ENCODE measurements around the gene SLC25A10.
A peak's percentile ranks its signal among the peaks of the same experiment; 100 is the strongest.
"Not testable (repeated sequence)": the region's sequence is repeated elsewhere in the genome, so short reads cannot be mapped to it uniquely, and the experiment has no call there.

SLC25A10 gene, protein sequence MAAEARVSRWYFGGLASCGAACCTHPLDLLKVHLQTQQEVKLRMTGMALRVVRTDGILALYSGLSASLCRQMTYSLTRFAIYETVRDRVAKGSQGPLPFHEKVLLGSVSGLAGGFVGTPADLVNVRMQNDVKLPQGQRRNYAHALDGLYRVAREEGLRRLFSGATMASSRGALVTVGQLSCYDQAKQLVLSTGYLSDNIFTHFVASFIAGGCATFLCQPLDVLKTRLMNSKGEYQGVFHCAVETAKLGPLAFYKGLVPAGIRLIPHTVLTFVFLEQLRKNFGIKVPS

DNA sequence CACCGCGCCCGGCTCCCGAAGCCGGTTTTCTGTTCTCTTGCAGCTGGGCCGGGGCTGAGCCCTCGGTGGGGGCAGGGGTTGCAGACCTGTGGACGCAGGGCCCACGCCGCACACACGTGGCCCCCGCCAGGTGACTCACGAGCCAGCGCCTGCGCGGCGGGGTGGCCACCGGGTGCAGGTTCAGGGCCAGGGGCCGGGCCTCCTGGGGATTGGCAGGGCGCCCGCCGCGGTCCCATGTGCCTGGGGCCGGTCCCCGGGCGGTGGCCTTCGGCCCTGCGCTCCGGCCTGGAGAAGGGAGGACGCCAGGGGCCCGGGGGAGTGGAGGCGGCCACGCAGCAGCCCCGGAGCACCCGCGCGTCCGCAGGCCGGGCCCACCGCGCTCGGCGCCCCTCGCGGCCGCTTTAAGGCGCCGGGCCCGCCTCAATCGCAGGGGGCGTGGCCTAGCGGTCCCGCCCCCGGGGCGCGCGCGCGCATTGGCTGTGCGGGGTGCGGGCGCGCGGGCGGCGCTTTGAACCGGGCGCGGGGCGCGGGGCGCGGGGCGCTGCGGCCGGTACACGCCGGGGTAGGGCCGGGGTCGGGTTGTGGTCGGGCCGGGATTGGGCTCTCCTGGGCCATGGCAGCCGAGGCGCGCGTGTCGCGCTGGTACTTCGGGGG lies at the start of gene SLC25A10:
TSS of gene SLC25A10 (plus strand) at position 471 of the 654 bp plus-strand sequence. CDS start at position 614, 143 bp downstream.
- peak; percentile 65 for DNase-seq

DNA sequence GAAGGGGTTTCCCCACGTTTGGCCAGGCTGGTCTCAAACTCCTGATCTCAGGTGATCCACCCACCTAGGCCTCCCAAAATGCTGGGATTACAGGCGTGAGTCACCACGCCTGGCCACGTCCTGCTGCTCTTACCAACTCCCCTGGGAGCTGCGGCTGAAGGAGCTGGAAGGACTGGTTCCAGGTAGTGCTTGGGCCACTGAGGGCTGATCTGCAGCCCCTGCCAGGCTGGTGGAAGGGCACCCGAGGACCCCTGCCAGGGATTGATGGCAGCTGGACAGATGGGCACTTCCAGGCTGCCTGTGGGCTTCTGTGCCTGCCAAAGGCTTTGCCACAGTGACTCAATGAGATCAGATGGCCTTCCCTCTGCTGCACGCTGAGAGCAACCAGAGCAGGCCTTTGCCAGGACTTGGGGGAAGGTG lies 48.0 kb upstream of the SLC25A10 start:
- DNase-seq, result no peak

DNA sequence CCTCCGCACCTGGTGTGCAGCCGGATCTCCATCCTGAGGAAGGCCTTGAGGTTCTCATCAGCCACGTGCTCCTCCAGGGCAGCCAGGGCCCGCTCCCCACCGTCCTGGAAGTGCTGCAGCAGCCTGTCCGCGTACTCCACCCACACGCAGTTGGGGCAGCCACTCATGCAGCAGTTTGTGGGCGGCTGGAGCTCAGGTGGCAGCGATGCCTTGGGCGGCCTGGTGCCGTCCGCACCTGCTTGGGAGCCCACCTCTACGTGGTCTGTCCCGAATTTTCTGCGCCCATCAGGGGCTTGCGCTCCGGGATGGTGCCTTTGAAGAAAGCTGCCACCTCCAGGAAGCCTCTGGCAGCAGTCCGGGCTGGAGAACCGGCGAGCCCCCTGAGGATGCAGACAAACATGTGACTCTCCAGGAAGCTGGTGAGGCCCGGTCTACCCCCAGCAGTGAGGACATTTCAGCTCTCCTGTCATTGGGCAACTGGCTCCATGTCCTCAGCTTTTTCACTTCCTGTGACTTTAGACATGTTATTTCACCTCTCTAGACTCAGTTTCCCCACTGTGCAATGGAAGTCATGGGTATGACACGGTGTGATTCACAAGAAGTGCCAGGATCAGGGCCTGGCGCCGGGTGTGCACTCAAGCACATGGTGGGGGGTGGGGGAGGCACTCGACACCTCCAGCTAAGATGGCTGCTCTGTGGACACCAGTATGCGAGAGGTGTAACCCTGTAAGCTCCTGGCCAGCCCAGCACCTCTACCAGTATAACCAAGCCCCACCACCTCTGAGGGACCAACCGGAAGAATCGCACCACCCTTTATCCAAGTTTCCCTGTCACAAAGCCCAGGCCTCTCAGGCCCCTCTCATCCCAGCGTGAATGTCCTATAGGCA lies 46.6 kb upstream of the SLC25A10 start:
- peak; percentile 48 for DNase-seq

DNA sequence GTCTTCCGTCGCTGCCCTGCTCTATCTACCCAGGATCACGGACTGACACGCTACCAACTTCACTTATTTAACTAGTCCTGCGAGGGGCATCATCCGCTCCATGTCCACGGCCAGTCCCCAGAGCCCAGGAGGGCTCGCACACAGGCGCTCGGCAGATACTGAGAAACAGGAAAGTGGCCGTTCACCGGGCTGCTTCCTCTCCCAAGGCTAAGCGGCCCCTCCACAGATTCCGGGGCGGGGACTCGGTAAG lies 46.1 kb upstream of the SLC25A10 start:
- DNase-seq, result no peak

DNA sequence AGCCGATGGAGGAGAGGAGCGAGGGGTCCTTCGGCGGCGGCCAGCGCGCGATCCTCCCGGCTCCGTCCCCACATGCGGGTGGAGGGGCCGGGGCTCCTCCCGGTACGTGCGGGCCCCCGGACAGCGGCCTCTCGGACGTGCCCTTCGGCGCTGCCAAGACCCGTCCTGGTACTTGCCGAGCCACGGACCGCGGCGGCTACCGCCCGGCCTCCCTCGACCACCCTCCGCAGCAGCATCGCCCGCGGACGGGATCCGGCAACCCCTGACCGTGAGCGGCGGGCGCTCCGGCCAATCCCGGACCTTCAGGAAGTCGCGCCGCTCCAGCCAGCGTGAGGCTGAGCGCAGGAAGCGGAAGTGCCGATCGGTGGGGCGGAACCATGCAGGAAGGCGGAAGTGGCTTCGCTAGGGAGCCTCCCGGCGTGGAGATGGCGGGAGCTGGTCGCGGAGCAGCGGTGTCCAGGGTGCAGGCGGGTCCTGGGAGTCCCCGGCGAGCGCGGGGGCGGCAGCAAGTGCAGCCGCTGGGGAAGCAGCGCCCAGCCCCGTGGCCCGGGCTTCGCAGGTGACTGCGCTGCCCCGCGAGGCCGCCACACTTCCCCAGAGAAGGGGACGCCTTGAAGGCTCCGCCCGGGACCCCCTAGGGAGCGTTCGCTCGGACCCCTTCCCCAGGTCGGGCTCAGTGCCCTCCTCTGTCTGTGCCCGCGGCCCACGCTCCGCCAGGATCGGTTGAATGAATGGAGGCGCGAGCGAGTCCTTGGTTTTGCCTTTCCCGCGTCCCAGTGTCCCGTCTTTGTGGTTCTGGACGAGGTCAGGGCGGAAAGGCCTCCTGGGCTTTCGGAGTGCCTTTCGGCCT lies 45.5 kb upstream of the SLC25A10 start, which contains the start of the genes CCDC137 and OXLD1:
TSS of gene CCDC137 (plus strand) at position 396 of the 850 bp plus-strand sequence. CDS start at position 426, 30 bp downstream.
TSS of gene OXLD1 (minus strand) at position 264 of the 850 bp plus-strand sequence. CDS start at position 236, 28 bp downstream.
- DNase-seq, result peak; percentile 89

DNA sequence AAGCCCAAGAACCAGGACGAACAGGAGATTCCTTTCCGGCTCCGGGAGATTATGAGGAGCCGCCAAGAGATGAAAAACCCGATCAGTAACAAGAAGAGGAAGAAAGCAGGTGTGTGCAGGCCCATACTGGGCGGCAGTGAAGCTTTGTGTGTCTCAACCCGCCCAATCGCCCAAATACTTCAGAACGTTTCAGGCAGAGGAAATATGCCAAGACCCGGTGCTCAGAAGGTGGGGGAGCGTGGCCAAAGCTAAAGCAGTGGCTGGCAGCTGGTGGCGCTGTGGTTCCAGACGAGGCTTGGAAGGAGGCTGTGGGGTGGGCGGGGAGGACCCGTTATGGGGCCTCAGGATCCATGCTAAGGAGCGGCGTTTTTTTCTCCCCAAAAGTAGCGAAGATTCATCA lies 44.3 kb upstream of the SLC25A10 start:
- DNase-seq, result no peak

DNA sequence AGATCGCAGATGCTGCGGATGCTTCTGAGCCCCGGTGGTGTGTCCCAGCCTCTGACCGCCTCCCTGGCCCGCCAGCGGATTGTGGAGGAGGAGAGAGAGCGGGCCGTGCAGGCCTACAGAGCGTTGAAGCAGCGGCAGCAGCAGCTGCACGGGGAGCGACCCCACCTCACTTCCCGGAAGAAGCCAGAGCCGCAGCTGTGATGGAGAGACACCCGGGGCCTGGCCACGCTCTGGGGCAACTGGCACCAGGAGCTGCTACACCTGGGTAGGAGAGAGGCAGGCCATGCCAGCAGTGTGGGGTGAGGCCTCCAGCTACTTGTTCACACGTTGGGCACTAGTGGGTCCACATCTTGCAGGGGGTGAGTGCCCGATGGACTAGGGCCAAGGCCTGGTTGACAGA lies 39.6 kb upstream of the SLC25A10 start:
- no peak for DNase-seq

DNA sequence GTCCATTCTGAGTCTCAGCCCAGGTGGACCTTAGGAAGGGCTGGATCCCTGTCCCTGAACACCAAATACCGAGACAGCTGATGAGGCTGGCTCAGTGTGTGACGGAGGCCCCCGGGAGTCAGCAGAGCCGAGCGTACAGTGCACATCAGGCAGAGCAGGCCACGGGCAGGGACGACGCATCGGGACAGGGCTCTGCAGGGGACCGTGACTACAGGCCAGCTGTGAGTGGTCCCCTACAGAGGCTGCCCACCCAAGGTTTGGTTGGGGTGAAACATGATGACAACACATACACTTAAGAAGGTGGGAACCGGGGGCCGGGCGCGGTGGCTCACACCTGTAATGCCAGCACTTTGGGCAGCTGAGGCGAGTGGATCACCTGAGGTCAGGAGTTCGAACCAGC lies 39.1 kb upstream of the SLC25A10 start:
- DNase-seq, result no peak

DNA sequence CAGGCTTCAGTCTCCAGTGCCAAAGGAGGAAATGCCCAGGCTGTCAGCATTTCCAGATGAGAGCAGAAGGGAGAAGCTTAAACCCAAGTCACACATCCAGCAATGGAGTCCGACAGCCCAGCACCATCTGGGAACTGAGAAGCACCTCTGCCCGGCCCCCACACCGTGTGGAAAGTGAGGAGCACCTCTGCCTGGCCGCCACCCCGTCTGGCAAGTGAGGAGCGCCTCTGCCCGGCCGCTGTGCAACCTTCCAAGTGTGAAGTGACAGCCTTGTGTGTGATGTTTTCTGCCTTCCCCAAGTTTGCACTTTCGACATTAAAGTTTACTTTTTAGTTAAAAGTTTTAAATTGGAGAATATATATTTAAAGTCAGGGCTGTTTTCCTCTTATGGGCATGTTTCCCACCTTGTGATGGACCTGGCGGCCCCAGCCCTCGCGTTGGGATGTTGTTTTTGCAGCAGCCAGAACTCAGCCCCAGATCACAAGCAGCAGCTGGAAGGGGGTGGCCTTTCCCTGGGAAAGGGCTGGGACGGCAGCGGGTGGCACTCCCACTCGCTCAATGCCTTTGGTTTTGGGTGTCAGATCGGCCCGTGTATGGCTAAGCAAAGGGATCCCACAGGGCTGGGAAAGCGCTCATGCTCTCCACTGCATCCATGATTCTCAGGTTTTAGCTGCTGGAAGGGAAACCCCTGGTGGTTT lies 38.4 kb upstream of the SLC25A10 start:
- DNase-seq, result no peak

DNA sequence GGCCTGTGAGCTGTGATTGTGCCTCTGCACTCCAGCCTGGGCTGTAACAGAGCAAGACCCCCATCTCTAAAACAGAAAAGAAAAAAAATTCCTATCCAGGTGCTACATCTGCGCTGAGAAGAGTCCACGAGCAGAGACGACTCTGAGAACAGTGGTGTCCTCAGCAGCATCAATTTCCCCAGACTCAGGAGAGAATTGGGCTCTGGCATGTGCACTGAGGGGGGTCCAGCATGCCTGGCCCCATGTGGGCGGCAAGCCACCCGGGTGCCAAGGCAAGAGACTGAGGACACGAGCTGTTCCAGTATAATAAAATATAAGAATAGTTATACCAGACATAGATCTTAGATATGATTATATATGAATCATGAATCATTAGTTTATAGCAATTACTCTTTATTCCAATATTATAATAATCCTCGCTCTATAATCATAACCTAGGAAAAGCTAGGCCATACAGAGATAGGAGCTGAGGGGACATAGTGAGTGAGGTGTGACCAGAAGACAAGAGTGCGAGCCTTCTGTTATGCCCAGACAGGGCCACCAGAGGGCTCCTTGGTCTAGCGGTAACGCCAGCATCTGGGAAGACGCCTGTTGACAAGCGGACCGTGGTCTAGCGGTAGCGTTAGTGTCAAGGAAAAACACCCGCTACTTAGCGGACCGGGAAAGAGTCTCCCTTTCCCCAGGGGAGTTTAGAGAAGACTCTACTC lies 36.4 kb upstream of the SLC25A10 start:
- not testable (repeated sequence) for DNase-seq

DNA sequence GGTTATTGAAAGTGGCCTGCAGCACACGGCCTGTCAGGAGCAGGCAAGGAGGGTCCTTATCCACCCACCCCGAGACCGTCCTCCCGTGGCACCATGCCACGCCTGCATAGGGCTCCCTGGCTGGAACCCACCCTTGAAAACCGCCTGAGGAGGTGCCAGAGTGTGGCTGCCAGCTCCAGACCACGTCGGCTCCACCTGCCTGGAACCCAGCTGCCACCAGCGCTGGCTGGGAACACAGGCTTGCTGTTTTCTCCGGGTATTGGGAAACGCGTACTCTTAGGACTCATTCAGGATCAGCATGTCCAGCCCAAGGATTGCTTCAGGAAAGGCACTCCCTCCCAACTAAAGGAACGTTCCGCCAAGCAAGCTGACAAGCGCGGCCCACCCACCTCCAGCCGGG lies 35.2 kb upstream of the SLC25A10 start:
- no peak for DNase-seq

DNA sequence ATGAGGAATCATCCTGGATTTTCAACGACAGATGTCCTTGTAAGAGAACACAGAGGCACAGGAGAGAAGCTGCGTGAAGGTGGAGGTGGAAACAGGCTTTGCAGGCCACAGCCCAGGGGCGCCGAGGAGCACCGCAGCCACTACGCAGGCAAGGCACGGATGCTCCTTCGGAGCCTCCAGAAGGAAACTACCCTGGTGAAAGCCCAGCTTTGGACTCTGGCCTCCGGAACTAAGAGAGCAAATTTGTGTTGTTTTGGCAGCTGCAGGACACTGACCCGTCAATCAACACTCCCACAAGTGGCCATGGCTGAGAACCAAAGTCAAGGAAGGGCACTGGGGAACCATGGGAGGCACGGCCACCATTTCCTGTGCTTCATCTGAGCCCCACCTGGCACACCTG lies 31.9 kb upstream of the SLC25A10 start:
- no peak for DNase-seq

DNA sequence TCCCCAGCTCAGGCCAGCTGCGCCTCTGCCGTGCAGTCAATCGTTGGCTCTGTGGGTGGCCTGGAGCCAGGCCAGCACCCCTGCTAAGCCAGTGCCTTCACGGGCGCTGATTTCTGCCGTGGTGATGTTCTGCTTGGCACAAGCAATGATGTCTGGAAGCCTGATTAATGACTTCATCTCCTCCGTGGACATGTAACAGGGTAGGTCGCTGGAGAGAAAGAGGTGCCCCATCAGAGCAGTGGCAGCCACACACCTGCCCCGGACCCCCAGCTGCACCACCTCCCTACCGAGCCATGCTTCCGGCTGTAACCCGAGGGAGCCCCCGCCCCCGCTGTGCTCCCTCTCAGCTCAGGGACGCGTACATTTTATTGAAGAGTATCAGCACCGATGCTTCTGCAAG lies 30.4 kb upstream of the SLC25A10 start:
- no peak for DNase-seq

DNA sequence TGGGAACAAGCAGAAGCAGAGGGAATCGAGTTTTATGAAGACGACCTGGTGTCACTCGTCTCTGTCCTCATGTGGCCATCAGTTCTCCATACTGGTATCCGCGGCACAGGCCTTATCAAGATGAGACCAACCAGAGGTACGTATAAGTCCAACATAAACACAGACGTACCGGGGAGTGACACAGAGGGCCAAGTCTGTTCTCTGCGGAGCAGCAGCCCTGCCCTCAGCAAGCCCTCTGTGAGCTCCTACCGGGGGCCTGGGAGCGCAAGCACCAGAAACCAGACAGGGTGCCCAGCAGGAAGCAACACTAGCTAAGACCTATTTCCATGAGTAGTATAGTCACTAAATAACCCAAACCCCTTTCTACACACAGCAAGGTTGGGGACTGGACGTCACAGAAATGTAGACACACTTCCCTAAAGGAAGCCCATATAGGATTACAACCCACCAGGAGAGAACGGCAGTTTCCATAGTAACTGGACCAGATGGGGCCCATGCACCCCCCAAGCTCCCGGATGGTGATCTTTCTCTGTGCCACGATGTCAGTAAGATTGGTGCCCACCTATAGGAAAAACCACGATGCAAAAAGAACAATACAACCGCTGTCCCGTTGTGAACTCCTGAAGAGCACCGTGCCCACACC lies 29.4 kb upstream of the SLC25A10 start:
- peak; percentile 23 for DNase-seq

DNA sequence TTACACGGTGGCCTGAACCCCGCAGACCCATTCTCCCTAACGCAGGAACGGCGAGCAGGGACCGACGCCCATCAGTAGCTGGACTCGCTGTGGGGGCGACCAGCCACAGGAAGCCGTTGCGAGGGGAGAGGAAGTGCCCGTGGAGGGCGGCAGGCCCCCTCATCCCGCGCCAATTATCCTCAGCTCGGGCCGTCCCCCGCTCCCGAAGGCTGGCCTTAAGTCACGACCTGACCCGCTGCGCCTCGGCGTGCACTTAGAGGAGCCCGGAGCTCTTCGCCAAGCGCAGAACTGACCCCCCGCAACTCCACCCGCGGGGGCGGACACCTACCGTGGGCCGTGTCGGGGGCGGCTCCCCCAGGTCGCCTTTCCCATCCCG lies 28.9 kb upstream of the SLC25A10 start:
- DNase-seq, result no peak

DNA sequence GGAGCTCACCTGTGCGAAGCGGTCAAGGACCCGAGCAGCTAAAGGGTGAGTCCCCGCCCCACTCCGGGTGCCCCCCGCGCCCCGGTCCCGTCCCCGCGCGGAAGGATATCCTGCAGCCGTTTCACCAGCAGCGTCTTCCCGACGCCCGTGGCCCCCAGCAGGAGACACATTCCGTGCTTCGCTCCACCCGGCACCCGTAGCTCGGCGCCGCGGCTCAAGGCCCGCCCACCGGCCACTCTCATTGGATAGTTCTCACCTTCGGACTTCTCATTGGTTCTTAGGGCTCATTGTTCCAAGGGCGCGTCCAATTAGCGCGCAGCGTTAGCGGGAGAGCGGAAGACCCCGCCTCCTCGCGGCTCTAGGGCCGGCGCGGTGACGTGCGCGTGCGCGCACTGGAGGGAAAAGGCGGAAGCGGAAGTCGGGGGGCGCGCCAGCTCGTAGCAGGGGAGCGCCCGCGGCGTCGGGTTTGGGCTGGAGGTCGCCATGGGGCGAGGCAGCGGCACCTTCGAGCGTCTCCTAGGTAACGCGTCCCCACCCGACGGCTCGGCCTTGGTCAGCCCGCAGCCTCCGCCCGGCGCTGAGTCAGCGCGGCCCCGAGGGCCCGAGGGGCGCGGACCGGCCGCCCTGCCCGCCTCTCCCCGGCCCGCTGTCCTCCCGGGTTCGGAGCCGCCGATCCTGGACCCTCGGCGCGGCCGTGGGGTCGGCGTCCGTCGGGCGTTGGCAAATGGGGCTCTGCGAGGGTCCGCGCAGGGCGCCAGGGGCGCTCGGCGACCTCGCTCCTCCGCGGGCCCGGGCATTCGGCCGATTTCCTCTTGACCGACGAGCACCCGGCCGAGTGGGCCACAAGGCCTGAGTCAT lies 28.3 kb upstream of the SLC25A10 start, which contains the start of the genes ARL16 and HGS:
TSS of gene ARL16 (minus strand) at position 214 of the 858 bp plus-strand sequence. CDS start at position 170, 44 bp downstream.
TSS of gene HGS (plus strand) at position 428 of the 858 bp plus-strand sequence. CDS start at position 484, 56 bp downstream.
- peak; percentile 98 for DNase-seq

DNA sequence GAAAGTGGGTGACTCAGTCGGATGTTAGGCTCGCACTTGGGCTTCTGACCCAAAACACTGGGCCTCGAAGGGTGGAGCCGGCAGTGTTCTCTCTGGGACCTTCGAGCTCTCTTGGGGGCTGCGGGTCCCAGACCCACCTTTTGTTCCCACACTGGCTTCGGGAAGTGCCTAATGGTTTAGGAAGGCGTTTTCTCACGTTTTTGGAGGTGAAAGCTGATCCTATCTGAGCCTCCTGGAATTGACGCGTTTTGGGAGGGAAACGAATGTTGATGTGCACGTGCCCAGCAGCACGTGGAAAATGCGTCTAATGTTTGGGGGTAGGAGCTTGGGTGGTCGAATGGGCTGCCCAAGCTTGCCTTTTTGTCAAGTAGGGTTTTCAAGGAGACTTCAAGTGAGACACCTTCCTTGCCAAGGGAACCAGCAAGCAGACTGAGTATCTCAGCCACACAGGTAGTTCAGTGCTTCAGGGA lies 27.6 kb upstream of the SLC25A10 start:
- DNase-seq, result no peak

DNA sequence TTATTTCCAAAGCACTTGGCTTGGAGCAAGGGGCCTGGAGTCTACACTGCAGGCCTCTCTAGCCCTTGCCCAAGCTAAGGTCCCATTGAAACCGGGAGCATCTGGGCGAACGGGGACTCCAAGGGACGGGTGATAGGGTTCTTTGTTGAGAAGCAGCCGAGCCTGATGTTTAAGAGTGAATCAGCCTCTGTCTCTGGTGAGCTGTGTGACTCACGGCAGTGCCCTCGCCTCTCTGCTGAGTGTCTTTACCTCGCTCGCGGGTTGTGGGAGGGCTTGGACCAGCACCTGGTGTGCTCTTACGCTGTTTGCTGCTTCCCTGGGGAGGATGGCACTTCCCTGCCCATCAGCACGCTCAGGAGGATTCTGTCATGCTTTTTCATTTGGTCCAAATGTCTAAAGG lies 27.0 kb upstream of the SLC25A10 start:
- no peak for DNase-seq

DNA sequence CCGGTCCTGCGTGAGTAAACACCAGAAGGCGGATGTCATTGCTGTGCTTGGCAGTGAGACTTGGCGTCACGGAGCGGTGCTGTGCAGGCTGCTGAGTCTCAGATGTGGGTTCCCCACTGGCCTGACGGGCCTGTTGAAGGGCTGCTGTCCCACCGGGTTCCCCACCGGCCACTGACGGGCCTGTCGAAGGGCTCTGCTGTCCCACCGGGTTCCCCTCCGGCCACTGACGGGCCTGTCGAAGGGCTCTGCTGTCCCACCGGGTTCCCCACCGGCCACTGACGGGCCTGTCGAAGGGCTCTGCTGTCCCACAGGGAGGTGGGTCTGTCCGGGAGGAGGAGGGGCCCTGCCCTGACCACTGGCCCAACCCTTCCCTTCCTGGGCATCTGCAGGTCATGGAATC lies 25.5 kb upstream of the SLC25A10 start:
- DNase-seq, result no peak

Data from NCI-H2227 treated with DMSO at 0.1 percent for 48 hours (cell line).